Measurements from ENCODE around the gene NXPE3. TPM values are rescaled to one million over a fixed set of nuclear protein-coding genes. Genes with fewer than 3 reads are reported as not detected.
A peak's percentile ranks its signal among the peaks of the same experiment; 100 is the strongest.

NXPE3 gene
- total RNA-seq, 1 donor from 2014 or later, result 12.7 TPM

DNA sequence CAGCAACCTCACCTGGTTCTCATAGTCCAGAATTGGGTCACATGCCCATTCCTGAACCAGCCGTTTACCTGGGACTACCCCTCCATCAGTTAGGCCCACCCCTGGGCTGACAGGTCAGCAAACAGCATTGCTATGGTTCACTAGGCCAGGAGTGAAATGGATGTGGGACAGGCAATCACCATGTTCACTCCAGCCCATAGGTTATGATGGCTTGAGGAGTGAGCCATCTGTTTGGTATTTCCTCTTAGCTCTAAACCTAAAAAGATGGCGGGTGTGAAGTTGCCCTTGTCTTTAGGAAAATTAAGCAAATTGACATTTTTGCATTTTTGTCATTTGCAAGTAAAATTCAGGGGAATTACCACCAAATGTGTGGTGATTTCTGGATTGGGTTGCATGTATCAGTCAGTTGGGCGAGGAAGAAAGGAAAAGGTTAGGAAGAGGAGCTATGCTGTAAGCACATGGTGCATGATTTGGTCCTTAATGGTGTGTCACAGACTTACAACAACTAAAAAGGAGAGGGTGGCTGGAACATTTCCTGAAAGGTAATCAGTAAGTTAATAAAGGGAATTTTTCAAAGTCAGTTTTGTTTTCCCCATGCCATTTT lies 17.2 kb downstream of the NXPE3 start:
- no peak for DNase-seq (ENCODE audit: low spot score in 2 of 2, unreplicated experiment in 2 of 2)
- H3K36me3 Mint-ChIP-seq, result peaks cover 61% of the 10 kb centered on the region
- H3K4me3 Mint-ChIP-seq, result no peak overlapping the region
- no peak for TF ChIP-seq CTCF (IDR thresholded peaks at IDR 0.05; ENCODE audit: unreplicated experiment)
- H3K27me3 Mint-ChIP-seq (ENCODE audit: low read depth), result no peaks in the 10 kb centered on the region
- peaks cover 30% of the 10 kb centered on the region for H3K9me3 Mint-ChIP-seq
- H3K4me1 Mint-ChIP-seq, result no peaks in the 10 kb centered on the region
- H3K27ac Mint-ChIP-seq, result no peak overlapping the region

- Mint-ChIP-seq H3K9me3 (peaks cover 6% of the 10 kb centered on the region), H3K4me1 (peaks cover 2% of the 10 kb centered on the region), H3K36me3 (peaks cover 29% of the 10 kb centered on the region), H3K27me3 (ENCODE audit: low read depth) (no peaks in the 10 kb centered on the region), H3K27ac (no peak overlapping the region), H3K4me3 (no peak overlapping the region)
- TF ChIP-seq CTCF (IDR thresholded peaks at IDR 0.05; ENCODE audit: unreplicated experiment), result no peak
- DNase-seq (ENCODE audit: low spot score in 2 of 2, unreplicated experiment in 2 of 2), result no peak
These were observed 22.2 kb downstream of the NXPE3 start for GRCh38 chr3:101801174-101801573.

DNA sequence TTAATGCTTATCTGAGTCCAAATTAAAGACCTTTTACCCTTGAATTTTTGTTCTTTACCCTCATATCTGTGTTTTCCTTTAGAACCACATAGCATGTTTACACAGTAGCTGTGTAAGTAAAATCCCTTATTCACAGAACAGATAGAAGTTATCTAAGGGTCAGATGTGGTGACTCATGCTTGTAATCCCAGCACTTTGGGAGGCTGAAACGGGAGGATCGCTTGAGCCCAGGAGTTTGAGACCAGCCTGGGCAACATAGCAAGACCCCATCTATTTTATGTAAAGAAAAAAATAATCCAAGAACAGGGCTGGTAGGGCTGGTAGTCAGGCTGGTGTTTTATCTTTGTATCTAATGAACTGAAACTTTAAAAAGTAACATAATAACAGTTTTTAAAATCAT lies 23.2 kb downstream of the NXPE3 start:
- no peak overlapping the region for H3K27ac Mint-ChIP-seq
- H3K36me3 Mint-ChIP-seq, result peaks cover 23% of the 10 kb centered on the region
- no peak overlapping the region for H3K4me3 Mint-ChIP-seq
- peaks cover 5% of the 10 kb centered on the region for H3K4me1 Mint-ChIP-seq
- no peaks in the 10 kb centered on the region for H3K27me3 Mint-ChIP-seq (ENCODE audit: low read depth)
- peaks cover 6% of the 10 kb centered on the region for H3K9me3 Mint-ChIP-seq
- DNase-seq (ENCODE audit: low spot score in 2 of 2, unreplicated experiment in 2 of 2), result no peak
- no peak for TF ChIP-seq CTCF (IDR thresholded peaks at IDR 0.05; ENCODE audit: unreplicated experiment)

DNA sequence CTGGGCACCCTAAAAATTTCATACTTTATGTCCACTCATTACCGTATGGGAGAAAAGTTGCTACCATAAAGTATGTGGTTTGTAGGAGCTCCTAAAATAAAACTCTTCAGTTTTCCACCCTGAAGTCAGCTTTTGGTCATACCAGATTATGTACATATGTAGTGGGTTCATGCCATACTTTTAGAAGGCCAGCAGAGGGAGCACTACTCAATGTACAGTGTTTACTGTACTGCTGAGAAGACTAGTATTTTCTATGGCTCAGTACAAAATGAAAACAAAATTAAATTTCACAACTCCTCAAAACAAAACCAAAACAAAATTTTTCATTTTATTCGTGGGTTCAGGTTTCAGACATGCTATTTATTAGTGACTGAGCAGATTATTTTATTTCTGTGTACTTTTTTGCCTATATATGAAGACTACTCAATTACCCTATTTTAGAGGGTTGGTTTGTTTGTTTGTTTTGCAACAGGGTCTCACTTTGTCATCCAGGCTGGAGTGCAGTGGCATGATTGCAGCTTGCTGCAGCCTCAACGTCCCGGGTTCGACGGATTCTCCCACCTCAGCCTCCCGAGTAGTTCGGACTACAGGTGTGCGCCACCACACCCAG lies 24.3 kb downstream of the NXPE3 start:
- peaks cover 5% of the 10 kb centered on the region for H3K4me1 Mint-ChIP-seq
- peaks cover 6% of the 10 kb centered on the region for H3K9me3 Mint-ChIP-seq
- no peak for DNase-seq (ENCODE audit: low spot score in 2 of 2, unreplicated experiment in 2 of 2)
- no peak overlapping the region for H3K27ac Mint-ChIP-seq
- no peak overlapping the region for H3K4me3 Mint-ChIP-seq
- H3K27me3 Mint-ChIP-seq (ENCODE audit: low read depth), result no peaks in the 10 kb centered on the region
- H3K36me3 Mint-ChIP-seq, result peaks cover 20% of the 10 kb centered on the region
- TF ChIP-seq CTCF (IDR thresholded peaks at IDR 0.05; ENCODE audit: unreplicated experiment), result peak; percentile 86

DNA sequence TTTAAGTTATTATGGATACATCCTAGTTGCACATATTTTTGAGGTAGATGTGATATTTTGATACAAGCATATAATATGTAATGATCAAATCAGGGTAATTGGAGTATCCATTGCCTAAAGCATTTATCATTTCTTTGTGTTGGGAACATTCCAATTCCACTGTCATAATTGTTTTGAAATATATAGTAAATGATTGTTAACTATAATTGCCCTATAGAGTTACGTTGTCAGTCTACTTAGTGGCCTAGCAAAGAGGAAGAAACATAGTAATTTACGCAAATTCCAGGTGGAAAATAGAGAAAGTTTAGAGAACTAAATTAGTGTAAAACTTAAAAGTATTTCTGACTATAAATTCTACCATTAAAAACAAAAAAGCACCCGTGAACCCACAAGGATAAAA lies 24.9 kb downstream of the NXPE3 start:
- Mint-ChIP-seq H3K4me3 (no peak overlapping the region), H3K9me3 (peaks cover 6% of the 10 kb centered on the region), H3K27me3 (ENCODE audit: low read depth) (no peaks in the 10 kb centered on the region), H3K36me3 (peaks cover 18% of the 10 kb centered on the region), H3K4me1 (peaks cover 6% of the 10 kb centered on the region), H3K27ac (no peak overlapping the region)
- no peak for DNase-seq (ENCODE audit: low spot score in 2 of 2, unreplicated experiment in 2 of 2)
- TF ChIP-seq CTCF (IDR thresholded peaks at IDR 0.05; ENCODE audit: unreplicated experiment), result no peak

All from mesothelial cell of epicardium (in vitro differentiated cells).